Suprapubic skin (tissue), 3 donors: ENCODE measurements around the gene MROH2B.

ENCODE experiments used
- CTCF ChIP-seq, 2 donors: fragments of 200-600 bp in 1 of 2; fragments of 450-650 bp in 1 of 2; sonication (generic) in 1 of 2; IDR thresholded peaks; one replicate each; pipeline ENCODE4 v1.5.1; 2016 to 2019; ENCODE audit warnings: antibody characterized with exemption in 2 of 2, mild to moderate bottlenecking in 1 of 2, moderate library complexity in 1 of 2
- POLR2A ChIP-seq, 2 donors: fragments of 450-650 bp; IDR thresholded peaks; one replicate each; pipeline ENCODE4 v1.6.1; 2017; ENCODE audit warnings: antibody characterized with exemption in 2 of 2, mild to moderate bottlenecking in 2 of 2, moderate library complexity in 2 of 2

- TF ChIP-seq CTCF (IDR thresholded peaks at IDR 0.05) (no peak), POLR2A (IDR thresholded peaks at IDR 0.05) (no peak)
Measured at GRCh38 chr5:40973364-40974004, 97.7 kb downstream of the MROH2B start.
